T1000 (cell line): ENCODE data around the gene PCSK5.

Experiments
- DNase-seq: peaks from one replicate; lab custom pipeline; 2025; ENCODE audit warnings: mixed read lengths; lab: John Stamatoyannopoulos, UW

The PCSK5 gene

DNA sequence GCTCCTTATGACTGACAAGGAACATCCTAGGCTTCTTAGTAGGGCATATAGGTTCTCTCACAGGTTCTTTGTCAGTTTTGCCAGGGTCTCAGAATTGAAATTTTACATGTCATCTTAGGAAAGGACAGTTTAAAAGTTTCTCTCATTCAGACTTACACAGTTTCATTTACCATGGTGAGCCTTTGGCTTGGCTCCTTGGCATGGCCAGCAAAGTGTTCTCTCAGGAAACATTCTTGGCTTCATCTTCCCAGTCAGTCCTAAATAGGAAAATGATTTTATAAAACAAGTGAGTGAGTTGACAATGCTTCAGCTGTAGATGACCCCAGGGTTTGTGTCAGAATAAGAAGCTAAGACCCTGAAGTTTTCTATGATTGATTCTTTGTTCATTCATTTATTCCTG is 191.6 kb downstream of the PCSK5 start:
- no peak for DNase-seq

DNA sequence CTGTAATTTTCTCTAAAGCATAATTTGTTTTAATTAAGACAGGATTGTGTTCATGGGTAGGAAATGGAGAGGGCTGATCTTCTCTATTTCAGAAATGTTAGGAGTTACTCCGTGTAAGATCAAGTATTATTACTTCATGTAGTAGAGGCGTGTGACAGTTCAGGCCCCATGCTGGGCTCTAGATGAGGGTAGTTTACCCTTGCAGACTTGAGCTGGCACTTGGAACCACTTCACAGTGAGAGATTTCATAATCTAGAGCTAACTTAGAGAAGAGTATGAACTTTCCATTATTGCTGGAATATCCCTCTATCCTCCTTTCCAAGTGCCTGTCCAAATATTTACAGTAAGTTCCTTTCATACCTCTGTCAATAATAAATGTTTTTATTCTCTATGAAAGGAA is 195.1 kb downstream of the PCSK5 start:
- no peak for DNase-seq

- DNase-seq: no peak
Observed at GRCh38 chr9:76086539-76086938, 196.1 kb downstream of the PCSK5 start.

GRCh38 chr9:76087976-76088375 is 197.5 kb downstream of the PCSK5 start:
- no peak for DNase-seq

DNA sequence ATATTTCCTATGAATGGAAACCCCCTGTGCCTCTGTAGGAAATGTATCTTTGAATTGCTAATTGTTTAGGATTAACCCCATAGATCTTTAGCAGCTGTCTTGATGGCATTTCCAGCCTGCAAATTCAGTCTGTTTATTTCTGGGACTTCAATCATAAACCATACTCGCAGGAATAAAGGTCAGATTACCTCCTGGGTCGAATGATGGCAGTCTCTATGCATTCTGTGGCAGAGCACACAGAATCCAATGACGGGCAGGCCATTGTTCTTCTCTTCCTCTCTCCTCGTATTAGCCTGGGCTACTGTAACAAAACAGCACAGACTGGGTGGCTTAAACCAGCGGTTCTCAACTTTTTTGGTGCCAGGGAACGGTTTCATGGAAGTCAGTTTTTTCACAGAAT is 199.9 kb downstream of the PCSK5 start:
- DNase-seq: no peak

DNA sequence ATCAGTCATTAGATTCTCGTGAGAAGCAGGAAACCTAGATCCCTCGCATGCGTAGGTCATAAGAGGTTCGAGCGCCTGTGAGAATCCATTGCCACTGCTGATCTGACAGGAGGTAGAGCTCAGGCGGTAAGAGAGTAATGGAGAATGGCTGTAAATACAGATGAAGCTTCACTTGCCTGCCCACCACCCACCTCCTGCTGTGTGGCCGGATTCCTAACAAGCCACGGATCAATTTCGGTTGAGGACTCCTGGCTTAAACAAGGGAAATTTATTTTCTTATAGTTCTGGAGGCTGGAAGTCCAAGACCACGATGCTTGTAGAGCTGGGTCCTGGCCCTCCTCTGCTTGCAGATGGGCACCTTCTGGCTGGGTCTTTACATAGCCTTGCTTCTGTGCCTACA is 200.4 kb downstream of the PCSK5 start:
- no peak for DNase-seq

- no peak for DNase-seq
Observed at GRCh38 chr9:76092572-76092971, 202.1 kb downstream of the PCSK5 start.

- DNase-seq: no peak
Observed at GRCh38 chr9:76095585-76095984, 205.1 kb downstream of the PCSK5 start.

DNA sequence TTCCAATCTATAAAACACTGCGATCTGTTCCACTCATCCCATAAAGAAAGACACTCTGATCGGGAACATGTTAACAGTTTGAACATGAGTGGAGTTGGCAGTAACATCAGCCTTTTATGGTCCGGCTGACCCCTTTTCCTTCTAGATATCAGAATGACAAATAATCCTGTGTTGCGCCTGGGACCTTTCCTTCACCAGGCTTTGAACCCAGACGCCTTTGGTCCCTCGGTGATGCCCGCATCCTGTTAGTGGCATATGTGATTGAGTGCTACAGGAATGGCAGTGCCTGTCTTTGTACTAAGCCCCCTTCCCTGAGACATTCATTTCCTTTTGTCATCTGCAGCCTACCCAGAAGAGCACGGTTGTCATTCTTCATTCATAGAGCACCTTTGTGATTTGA is 209.0 kb downstream of the PCSK5 start:
- DNase-seq: no peak

GRCh38 chr9:76101075-76101474 is 210.6 kb downstream of the PCSK5 start:
- DNase-seq: no peak

GRCh38 chr9:76101491-76101890 is 211.0 kb downstream of the PCSK5 start:
- no peak for DNase-seq

DNA sequence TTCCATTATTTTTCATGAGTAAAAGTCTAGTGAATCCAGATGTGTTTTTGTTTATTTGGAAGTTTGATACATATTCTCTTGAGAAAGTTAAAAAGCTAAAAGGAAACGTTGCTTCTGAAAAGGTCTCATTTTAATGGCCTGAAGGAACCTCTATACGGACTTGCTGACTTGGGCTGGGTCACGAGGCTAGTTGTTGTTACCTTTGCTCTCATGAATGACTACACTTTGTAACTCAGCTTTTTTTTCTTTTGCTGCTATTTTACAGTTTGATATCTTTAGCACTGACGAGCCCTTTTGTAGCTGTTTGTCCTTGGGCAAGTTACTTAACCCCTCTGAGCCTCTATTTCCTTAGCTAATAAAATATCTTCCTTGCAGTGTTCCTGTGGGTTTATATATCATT is 211.5 kb downstream of the PCSK5 start:
- DNase-seq: no peak

- DNase-seq: no peak
Observed at GRCh38 chr9:76103531-76104315, 213.2 kb downstream of the PCSK5 start.

GRCh38 chr9:76107482-76107881 is 217.0 kb downstream of the PCSK5 start:
- no peak for DNase-seq

GRCh38 chr9:76109953-76110352 is 219.5 kb downstream of the PCSK5 start:
- no peak for DNase-seq

DNA sequence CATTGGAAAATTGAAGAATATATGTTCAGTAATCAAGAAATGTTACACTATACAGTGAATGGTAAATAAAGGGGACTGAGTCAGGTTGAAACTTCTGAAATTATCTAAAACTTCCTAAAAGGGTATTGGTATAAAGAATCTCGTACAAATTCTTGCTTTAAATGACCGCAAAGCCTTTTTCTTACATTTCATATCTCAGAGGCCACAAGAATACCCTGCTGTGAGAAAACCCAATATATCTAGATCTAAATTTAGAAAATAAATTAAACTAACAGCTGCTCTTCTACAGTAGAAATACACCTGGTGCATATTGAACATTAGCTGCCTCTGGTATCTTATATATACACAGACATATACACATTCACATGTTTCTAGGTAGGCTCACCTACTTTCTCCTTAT is 221.7 kb downstream of the PCSK5 start:
- no peak for DNase-seq

- DNase-seq: no peak
Observed at GRCh38 chr9:76114144-76114543, 223.7 kb downstream of the PCSK5 start.

DNA sequence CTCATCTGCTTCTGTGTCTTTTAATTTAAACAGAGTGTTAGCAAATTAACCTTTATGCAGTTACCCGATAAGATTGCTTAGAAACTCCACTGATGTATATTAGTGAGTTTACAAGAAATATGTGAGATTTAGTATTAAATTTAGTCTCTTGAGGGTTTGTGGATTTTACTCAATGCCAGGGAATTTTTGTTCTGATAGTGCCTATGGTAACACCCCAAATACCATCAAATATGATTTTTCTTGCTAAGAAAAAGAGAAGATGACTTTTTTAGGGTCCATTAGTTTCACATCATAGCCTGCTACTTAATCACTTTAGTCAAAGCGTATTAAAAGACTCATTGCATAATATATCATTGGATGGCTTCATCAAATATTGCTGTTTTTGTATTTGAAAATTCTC is 224.9 kb downstream of the PCSK5 start:
- no peak for DNase-seq

- DNase-seq: no peak
Observed at GRCh38 chr9:76115982-76116646, 225.6 kb downstream of the PCSK5 start.

DNA sequence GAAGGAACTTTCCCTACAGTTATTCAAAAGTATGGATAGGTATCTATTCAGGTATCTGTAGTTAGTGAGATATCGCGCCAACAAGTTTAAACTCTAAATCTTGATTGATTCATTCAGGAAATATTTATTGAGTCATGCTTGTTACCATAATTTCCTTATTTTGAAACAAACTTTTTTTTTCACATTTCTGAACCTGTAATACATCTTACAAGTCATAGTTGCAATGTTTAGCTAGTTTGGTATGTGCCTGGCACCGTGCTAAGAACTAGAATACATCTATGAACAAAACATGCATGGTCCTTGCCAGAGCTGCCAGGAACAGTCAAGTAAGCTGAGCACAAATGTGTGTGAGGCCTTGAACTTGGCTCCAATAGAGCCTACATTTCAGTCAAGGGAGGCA is 226.4 kb downstream of the PCSK5 start:
- DNase-seq: no peak

- DNase-seq: no peak
Observed at GRCh38 chr9:76127637-76128036, 237.2 kb downstream of the PCSK5 start.

GRCh38 chr9:76135902-76136301 is 245.4 kb downstream of the PCSK5 start:
- DNase-seq: no peak

DNA sequence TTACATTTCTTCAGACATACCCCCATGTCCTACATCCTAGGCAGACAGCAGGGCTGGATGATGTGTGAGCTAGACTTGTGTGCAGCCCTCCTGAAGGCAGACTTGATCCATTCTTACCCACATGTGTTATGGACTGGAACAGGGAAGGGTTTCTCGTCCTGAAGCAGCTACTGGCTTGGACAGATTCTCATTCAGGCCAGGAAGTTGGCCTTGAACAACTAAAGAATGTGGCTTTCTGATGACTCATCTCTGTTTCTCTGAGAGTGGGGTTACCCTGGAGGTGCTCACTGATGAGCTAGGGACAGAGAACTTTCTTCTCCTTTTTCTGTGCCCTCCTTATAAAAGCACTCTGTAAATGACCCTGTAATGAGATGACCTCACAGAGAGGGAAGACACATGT is 246.5 kb downstream of the PCSK5 start:
- no peak for DNase-seq

DNA sequence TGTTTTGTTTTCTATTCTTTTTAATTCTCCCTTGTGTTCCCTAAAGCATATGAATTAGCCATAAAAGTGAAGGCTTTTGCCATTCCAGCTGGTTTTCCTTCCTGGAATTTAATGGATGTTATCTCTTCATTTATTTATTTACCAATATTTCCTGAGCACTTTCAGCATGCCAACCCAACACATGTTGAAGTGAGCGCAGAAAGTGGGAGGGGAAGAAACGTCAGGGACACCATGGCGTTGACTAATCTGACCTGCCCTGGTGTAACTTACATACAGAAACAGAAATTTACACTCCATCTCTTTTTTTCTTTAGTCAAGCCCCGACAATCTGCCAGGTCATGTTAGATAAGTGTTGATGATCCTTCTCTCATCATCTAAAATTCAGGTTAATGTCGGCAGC is 247.5 kb downstream of the PCSK5 start:
- DNase-seq: no peak
